HPDE6-E6E7 (cell line): Measurements from ENCODE around the gene WNT7B.
A peak's percentile ranks its signal among the peaks of the same experiment; 100 is the strongest.

ENCODE experiments used
- DNase-seq: peaks from one replicate; pipeline ENCODE4 v3.0.0; 2011; ENCODE audit warnings: missing footprints; ENCODE audit errors: extremely low spot score

Gene WNT7B

GRCh38 chr22:45906946-45907345 is 70.0 kb downstream of the WNT7B start:
- no peak for DNase-seq

- DNase-seq = no peak
These were observed 70.8 kb downstream of the WNT7B start for GRCh38 chr22:45905924-45906865.

- DNase-seq = no peak
These were observed 71.5 kb downstream of the WNT7B start for GRCh38 chr22:45905326-45905923.

- DNase-seq = no peak
These were observed 72.7 kb downstream of the WNT7B start for GRCh38 chr22:45904236-45904635.

- peak; percentile 52 for DNase-seq
These were observed 73.4 kb downstream of the WNT7B start for GRCh38 chr22:45903355-45904135.

GRCh38 chr22:45897736-45898135 is 79.2 kb downstream of the WNT7B start:
- DNase-seq = no peak

GRCh38 chr22:45896964-45897538 is 79.9 kb downstream of the WNT7B start:
- DNase-seq = no peak

GRCh38 chr22:45896153-45896951 is 80.6 kb downstream of the WNT7B start:
- peak; percentile 61 for DNase-seq

- no peak for DNase-seq
These were observed 81.4 kb downstream of the WNT7B start for GRCh38 chr22:45895436-45896152.

GRCh38 chr22:45893516-45893915 is 83.4 kb downstream of the WNT7B start:
- DNase-seq = no peak

GRCh38 chr22:45892681-45893461 is 84.1 kb downstream of the WNT7B start:
- no peak for DNase-seq

GRCh38 chr22:45891996-45892621 is 84.9 kb downstream of the WNT7B start:
- DNase-seq = no peak

GRCh38 chr22:45891471-45891995 is 85.4 kb downstream of the WNT7B start:
- no peak for DNase-seq

- no peak for DNase-seq
These were observed 85.9 kb downstream of the WNT7B start for GRCh38 chr22:45891021-45891421.

GRCh38 chr22:45890351-45890635 is 86.7 kb downstream of the WNT7B start:
- no peak for DNase-seq

GRCh38 chr22:45889539-45890350 is 87.2 kb downstream of the WNT7B start:
- DNase-seq = no peak

GRCh38 chr22:45889093-45889538 is 87.8 kb downstream of the WNT7B start:
- no peak for DNase-seq
